ENCODE measurements around the gene SPSB3.

SPSB3 gene

DNA sequence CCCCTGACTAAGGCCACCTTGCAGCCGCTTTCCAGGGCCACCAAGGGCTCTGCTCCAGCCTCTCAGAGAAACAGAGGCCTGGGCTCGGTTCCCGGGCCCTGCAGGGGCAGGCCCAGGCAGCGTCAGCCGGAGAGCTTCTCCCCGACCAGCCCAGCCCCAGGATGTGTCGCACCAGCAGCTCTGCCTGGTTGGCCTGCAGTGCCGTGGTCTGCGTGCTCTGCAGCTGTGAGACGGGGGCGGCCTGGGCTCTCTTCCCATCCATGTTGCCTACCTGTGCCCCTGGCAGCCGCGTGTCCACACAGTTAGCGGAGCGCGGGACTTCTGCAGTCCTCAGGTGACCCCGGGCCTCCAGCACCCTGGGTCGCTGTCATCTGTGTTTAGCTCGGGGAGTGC, 6.3 kb upstream of the SPSB3 start:
- no peak for DNase-seq (ENCODE audit: low read depth)

DNA sequence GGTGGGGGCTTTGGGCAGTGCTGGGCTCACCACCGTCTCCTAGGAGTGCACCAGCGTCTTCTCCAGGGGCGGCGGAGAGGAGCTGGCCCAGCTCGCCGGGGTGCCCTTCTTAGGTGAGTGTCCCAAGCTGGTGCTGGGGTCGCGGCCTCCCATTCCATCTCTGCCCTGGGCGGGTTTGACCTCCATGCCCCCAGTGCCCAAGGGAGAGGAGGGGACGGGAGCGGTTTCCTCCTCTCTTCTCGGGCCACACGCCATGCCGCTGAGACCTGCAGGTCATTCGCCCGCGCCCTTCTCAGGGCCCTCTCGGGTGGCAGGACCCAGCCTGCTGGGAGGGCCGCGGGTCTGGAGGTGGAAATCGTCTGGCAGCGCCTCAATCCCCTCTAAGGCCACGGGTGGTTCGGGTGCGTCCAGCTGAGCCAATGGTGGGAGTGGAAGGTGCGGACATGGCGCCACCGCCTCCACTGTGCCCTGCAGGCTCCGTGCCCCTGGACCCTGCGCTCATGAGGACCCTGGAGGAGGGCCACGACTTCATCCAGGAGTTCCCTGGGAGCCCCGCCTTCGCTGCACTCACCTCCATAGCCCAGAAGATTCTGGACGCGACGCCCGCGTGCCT, 5.8 kb upstream of the SPSB3 start:
- DNase-seq (ENCODE audit: low read depth) = no peak

DNA sequence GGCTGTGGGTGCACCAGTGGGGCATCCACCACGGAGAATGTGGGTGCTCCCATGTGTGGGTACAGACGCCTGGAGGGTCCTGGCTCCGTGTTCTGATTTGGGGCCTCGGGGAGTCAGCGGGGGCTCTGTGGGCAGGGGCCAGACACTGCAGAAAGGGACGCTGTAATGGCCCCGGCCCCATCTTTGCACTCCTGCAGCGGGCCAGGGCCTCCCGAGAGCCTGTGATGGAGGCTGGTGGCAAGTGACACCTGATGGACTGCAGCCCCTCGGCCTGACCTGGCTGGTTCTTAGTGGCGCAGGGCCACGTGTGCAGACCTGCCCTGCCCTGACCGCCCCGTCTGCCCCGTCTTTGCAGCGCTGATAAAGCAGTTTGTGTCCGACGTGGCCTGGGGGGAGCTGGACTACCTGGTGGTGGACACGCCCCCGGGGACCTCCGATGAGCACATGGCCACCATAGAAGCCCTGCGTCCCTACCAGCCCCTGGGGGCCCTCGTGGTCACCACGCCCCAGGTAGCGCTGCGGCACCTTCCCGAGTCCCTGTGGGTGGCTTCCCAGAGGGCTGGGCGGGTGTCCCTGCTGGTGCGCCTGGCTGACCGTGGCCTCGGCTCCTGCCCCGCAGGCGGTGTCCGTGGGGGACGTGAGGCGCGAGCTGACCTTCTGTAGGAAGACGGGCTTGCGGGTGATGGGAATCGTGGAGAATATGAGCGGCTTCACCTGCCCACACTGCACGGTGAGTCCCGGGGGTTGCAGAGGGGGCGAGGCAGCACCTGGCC, 5.1 kb upstream of the SPSB3 start:
- no peak for DNase-seq (ENCODE audit: low read depth)

DNA sequence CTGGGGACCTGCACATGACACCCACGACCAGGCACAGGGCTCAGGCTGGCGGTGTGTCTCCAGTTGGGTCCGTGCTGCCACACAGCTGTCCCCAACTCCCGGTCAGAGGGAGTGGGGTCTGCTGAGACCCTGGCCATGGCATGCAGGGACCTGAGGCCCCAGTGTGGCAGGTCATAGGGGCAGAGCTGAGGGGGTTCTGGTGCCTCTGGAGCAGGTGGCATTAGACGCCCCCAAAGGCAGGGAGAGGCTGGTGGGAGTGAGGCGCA, 4.6 kb upstream of the SPSB3 start:
- DNase-seq (ENCODE audit: low read depth) = no peak

DNA sequence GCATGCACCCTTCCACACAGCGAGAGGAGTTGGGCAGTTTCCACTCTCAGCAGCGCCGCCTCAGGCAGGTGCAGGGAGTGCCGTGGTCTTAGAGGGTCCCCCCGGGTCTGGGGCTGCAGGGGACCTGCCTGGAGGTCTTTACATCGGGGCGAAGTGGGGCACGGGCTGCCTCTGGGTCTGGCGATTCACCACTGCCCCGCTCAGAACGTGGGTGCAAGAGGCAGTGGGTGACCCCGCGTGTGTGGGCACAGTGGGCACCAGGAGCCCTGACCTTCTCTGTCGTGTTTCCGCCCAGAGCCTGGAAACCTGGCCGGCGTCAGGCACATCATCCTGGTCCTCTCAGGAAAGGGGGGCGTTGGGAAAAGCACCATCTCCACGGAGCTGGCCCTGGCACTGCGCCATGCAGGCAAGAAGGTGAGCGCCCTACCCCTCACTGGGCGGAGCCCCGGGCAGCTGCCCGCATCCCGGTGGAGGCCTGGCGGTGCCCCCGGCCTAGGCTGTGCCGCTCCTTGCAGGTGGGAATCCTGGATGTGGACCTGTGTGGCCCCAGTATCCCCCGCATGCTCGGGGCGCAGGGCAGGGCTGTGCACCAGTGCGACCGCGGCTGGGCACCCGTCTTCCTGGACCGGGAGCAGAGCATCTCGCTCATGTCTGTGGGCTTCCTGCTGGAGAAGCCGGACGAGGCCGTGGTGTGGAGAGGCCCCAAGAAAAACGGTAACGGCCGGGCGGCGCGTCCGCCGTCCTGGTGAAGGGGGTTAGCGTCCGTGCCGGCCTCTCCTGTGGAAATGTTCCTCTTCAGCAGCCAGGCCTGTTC, 4.1 kb upstream of the SPSB3 start:
- no peak for DNase-seq (ENCODE audit: low read depth)

DNA sequence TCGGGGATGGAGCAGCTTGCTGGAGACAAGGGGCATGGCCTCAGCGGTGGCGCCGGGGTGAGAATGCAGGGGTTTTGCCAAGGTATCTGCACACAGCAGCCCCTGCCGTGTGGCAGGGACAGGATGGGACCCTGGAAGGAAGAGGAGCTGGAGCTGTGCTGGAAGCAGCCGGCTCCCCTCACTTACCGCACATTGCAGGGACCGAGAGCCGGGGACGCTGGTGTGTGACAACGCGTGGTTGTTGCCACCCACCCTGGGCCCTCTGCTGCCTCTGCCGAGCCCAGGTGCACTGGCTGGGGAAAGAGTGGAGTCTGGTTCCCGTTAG, 3.4 kb upstream of the SPSB3 start:
- DNase-seq (ENCODE audit: low read depth) = no peak

DNA sequence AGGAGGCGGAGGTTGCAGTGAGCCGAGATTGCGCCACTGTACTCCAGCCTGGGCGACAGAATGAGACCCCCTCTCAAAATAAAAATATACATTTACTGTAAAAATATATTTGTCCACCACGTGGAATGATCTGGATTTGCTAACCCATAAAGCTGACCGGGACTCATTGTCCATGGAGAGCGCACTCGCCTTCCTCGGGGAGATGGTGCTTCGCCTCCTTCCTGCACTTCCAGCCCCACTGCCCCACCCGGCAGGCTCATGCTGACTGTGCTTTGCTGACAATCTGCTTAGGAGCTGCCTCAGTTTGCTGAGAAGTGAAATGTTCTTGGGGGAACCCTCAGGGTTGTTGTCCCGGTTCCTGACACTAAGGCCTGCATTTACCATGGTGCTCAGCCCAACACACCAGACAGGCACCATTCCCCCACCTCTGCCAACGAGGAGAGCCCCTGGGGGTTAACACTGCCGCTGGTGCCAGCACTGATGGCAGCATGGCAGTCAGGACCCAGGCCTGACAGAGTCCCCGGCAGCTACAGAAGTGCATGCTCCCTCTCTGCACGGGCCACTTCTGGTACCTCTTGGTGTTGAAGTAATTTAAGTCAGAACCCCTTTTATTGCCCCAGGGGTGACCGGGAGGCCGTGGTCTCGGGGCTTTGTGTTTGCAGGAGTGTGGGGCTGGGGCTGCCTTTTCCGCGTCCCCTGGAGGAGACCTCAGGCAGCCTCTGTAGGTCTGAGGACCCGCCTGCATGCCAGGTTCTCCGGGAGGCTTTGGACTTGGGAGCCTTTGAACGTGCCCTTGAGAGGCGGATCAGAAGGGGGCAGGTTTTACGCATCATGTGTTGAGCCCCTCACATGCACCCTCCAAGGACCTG, 2.8 kb upstream of the SPSB3 start:
- DNase-seq (ENCODE audit: low read depth) = no peak

DNA sequence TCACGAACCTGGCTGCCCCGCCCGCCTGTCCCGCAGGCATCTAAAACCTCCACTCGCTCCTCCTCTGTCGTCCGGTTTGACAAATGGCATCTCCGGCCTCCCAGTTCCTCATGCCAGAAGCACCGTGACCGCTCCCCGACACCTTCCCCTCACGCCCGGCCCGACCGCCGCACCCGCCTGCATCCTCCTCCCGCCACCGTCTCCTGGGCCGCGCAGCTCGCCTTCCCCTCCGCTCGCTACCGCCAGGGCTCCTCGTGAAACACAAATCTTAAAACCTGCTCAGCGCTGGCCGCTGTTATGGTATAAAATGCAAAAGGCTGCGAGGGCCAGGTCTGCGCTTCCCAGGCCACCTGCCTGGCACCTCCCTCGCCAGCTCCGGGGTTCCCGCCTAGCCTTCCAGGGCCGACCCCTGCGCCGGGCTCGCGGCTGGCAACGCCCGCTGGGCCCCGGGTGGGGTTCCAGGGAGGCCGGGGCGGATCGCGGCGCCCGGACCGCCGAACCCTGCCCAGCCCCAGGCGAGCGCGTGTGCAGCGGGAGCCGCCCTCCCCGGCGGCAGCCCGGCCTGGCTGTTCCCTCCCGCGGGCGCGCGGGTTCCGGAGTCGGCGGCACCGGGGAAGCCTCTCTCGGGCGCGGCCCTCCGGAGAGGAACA, 488 bp downstream of the SPSB3 start:
- no peak for DNase-seq (ENCODE audit: low read depth)

DNA sequence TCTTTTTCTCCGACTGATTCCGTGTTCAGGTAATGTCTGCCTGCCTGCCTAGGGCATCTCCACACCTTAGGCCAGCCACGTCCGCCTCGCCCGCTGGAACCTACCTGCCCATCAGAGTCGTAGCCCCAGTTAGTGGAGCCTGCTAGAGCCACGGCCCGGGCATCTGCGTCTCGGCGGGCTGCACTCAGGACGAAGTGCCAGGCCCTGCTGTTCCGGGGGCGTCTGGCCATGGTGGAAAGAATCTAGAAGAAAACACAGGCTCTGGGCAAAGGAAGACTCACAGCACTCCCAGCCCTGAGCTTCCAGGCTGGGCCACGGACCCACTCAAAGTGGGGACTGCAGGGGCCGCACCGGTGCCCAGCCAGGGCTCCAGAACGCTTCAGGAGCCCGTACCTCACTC, 1.1 kb downstream of the SPSB3 start:
- DNase-seq (ENCODE audit: low read depth) = no peak

DNA sequence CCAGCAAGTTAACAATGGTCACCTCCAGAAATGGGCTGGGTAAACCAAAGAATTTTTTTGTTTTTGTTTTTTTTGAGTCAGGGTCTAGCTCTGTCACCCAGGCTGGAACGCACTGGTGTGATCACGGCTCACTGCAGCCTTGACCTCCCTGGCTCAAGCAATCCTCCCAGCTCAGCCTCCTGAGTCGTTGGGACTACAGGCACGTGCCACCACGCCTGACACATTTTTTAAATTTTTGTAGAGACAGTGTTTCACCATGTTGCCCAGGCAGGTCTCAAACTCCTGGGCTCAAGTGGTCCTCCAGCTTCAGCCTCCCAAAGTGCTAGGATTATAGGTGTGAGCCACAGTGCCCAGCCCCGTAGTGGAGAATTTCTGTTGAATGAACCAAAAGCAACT, 1.7 kb downstream of the SPSB3 start:
- DNase-seq (ENCODE audit: low read depth) = no peak

DNA sequence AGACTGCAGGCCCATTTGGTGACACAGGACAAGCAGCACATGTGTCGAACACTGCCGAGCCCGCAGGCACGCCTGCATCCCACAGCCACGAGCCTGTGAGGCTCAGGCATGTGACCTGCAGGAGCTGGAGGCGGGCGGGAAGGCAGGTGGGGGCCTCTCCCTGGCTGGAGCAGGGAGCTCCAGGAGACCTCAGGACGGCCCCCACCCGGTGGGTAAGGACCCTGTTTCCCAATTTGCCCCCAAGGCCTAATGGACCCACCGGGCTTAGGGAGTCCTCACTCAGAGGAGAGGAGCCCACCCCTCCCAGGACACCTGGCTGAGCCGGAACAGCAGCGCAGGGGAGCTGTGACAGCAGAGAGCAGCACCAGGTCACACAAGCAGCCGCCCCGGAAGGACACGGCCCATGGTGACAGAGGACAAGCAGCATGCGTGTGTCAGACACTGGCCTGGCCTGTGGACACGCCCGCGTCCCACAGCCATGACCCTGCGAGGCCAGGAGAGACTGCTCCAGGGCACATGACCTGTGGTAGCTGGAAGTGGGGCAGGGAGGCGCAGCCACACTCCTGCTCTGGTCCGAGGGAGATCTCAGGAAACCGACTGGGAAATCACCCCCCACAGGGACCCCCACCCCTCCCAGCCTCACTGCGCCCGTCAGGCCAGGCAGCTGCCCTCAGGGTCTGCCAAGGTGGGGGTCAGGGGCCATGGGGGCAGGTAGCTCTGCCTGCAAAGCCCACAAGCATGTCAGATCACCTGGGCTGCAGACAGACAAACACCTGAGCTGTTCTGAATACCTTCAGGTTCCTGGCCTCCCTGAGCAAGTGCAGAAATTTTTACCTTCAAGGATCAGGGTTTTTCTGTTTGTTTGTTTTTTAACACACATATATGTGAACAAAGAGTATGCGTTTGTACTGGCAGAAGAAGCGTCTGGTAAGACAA, 2.4 kb downstream of the SPSB3 start:
- no peak for DNase-seq (ENCODE audit: low read depth)

DNA sequence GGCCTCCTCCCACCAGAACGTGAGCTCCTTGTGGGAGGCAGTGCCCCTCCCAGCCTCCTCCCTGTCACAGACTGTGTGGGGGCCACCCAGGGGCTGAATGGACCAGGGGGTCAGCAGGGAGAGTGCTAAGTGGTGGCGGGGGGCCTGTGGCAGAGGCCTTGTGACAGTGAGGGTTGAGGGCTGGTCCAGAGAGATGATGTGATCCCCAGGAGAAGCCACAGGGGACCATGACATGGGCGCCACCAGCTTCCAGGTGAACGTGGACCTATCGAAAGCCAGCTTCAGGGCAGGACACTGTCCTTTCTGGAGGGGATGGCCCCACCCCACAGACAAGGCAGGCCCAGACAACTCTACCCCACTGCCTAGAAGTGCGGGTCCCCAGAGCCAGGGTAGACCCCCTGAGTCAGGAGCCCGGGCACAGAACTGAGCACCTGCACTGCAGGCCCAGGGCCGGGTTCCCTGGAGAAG, 3.1 kb downstream of the SPSB3 start:
- no peak for DNase-seq (ENCODE audit: low read depth)

DNA sequence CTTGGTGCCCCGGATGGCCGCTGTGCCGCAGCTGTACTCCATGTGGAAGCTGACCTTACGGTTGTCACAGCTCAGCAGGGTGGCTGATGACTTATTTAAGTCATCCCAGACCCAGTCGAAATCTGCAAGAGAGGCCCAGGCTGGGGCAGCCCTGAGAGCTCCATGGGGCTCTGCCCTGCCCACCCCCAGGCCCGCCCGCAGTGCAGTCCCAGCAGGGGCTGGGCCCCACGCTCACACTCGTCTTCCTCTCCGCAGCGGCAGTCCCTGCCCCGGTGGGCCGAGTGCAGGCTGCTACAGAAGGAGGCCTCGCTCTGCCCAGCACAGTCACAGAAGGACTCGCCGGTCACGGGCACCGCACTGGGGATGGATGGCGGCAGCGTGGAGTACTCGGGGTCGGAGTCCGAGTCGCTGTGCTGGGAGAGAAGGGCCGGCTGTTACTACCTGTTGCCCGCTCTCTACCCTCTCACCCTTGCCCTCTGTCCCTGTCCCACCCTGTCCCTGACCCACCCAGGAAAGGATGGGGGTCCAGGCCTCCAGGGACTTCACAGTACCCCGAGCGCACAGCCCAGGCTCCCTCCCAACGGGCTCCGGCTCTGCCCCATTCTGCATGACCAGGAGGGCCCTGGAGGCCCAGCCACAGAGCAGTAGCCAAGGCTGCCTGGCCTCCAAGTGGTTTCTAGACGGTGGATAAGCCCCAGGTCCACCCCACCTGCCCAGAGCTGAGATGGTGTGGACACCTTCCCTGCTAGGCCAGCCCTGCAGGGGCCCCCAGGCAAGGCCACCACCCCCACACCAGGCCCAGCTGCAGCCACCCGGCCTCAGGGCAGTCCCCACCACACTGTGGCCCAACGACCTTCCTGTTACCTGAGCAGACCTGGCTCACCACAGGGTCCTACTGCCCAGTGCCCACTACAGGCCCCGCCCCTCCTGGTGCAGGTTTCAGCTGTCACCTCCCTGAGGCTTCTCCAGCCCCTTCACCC, 3.9 kb downstream of the SPSB3 start:
- no peak for DNase-seq (ENCODE audit: low read depth)

DNA sequence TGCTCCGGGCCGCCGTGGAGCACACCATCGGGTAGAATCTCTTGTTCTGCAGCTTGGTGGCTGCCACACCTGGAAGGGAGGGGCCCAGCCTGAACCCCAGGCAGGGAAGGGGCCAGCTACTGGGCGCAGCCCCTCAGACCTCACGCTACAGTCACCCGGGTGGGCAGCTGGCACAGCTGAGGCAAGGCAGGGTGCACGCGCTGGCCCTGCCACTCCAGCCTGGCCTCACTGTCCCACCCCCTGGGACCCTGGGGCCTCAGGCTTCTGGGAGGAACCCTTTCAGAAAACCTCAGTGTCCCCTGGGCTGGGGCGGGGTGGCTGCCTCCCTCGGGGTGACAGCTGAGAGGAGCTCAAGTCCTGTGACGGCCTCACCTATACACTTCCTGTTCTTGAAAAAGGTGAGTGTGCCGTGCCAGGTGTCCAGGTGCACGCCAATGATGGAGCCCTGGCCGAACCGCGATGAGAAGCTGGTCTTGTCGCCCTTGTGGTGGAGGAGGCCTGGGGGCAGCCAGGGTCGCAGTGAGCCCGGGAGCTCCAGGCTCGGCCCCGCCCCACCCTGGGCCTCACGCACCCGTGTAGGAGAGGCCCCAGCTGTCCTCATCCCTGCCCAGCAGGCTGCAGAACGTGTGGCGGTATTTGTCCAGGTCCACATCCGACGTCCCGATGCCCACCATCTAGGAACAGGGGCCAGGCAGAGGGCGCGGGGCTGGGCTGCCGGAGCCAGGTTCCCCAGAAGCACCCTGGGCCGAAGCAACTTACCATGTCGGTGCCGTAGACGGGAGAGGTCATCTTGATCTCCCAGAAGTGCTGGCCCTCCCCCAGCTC, 4.8 kb downstream of the SPSB3 start:
- no peak for DNase-seq (ENCODE audit: low read depth)

DNA sequence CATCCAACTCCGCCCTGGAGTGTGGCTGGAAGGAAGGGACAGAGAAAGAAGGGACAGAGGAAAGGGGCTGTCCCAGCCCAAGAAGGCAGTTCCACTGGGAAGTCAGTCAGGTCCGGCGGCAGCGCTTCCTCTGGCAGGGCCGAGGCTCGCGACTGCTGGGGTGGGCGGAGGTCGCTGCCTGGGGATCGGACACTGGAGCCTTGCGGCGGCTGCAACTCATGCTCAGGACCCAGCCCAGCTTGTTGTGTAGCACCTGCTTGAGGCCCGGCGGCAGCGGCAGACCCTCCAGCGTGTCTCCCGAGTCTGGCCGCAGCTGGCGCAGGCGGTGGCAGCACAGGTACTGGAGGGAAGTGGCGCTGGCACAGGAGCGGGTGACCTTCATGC, 5.4 kb downstream of the SPSB3 start:
- DNase-seq (ENCODE audit: low read depth) = no peak

DNA sequence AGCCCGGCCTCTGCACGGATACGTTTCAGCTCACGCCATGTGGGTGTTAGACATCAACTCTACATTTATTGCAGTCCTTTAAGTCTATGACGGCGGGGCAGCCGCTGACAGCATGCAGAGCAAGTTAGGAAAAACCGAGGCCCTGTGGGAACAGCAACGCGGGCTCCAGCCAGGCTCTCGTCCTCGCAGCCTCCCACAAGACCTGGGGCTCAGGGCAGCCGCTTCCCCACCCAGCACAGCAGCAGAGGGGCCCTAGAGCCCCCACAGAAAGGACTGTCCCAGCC, 5.8 kb downstream of the SPSB3 start:
- no peak for DNase-seq (ENCODE audit: low read depth)

DNA sequence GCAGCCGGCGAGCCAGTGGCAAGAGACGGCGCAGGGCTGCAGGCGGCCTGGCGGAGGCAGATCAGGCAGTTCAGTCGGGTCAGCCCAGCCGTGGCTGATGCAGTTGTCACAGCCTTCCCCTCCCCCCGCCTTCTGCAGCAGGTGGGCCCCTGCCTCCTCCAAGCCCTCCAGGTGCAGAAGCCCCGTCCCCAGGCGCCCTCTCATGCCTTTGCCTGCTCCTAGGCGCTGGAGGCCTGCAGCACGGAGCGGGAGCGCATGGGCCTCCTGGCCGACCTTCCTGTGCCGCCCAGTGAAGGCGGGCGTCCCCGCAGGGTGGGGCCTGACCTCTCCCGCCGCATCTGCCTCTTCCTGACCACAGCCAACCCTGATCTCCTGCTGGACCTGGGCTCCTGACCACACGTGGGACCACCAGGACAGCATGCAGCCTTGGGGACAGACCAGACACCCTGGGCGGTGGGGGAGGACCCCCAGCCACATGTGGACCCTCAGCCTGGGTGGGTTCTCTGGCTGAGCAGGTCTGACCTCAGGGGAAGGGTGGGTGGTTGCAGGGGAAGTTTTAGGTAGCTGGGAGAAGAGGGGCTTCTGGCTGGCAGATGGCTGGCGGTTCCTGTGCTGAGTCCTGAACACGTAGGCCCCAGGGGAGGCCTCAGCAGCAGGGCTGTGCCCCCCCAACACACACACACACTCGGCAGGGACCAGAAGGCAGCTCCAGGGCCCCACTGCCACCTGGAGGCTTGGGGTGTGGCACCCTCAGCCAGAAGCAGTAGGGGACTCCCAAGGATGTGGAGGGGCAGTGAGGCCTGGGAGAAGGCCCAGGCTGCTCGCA, 6.3 kb downstream of the SPSB3 start:
- no peak for DNase-seq (ENCODE audit: low read depth)

Measured in activated T-cell treated with anti-CD3 and anti-CD28 coated beads for 24 hours (primary cell).